MM.1S (cell line): ENCODE measurements around the gene DIP2C.

ENCODE experiments used
- EZH2phosphoT487 ChIP-seq: fragments of 300-600 bp; sonication (generic); IDR thresholded peaks from 2 replicates; pipeline ENCODE4 v1.6.1; 2018; ENCODE audit warnings: antibody characterized with exemption, low read length
- TF ChIP-seq, protein P1 (sequence below): fragments of 300-600 bp; sonication (generic); IDR thresholded peaks from 2 replicates; pipeline ENCODE4 v1.5.1; 2016; ENCODE audit warnings: antibody characterized with exemption, low read length, mixed read lengths

DNA sequence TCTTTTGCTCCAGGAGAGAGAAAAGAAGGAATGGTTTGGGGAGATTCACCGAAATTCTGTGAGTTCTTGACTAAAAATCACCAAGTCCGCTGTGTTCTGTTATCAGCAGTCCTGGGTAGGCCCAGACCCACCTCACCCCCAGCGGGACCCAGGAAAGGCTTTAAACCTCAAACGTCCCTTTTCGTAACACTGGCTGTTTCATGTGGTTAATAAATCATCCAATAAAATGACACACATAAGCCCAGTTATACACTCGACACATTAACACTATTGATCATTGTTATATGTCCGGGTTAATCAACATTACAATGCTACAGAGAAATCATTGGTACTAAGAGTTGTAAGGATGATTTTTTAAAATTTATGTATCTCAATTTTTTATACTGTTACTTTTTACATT is 25.2 kb downstream of the DIP2C start:
- TF ChIP-seq, protein P1, sequence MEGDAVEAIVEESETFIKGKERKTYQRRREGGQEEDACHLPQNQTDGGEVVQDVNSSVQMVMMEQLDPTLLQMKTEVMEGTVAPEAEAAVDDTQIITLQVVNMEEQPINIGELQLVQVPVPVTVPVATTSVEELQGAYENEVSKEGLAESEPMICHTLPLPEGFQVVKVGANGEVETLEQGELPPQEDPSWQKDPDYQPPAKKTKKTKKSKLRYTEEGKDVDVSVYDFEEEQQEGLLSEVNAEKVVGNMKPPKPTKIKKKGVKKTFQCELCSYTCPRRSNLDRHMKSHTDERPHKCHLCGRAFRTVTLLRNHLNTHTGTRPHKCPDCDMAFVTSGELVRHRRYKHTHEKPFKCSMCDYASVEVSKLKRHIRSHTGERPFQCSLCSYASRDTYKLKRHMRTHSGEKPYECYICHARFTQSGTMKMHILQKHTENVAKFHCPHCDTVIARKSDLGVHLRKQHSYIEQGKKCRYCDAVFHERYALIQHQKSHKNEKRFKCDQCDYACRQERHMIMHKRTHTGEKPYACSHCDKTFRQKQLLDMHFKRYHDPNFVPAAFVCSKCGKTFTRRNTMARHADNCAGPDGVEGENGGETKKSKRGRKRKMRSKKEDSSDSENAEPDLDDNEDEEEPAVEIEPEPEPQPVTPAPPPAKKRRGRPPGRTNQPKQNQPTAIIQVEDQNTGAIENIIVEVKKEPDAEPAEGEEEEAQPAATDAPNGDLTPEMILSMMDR: no peak
- TF ChIP-seq EZH2phosphoT487: no peak
